HepG2 (cell line): Measurements from ENCODE around the gene DOK4. TPM values are rescaled to one million over a fixed set of nuclear protein-coding genes. Genes with fewer than 3 reads are reported as not detected.

ENCODE experiments used
- ATAC-seq: fragments of 200-7000 bp; cut with Tn5 transposase; 3 replicates; pipeline ENCODE4 v1.9.1; 2020; ENCODE audit warnings: mild to moderate bottlenecking, moderate library complexity
- BruUV-seq: library from RNA; stranded (reverse); fragments of 400-500 nt; replicated peaks from 2 replicates; lab custom pipeline; 2021; lab: Mats Ljungman, UMichigan
- CTCF ChIA-PET: fragments of 300-600 bp; formaldehyde crosslinking; extraction: SDS; loops from one replicate; lab custom pipeline; 2021; ENCODE audit warnings: low total read pairs, inconsistent platforms, low intra/inter-chr PET ratio; lab: Yijun Ruan, JAX
- POLR2A ChIA-PET: fragments of 350-600 bp; sonication (Branson Sonifier 250); formaldehyde crosslinking; loops from one replicate; lab custom pipeline; 2020; ENCODE audit warnings: antibody characterized with exemption, inconsistent platforms; lab: Yijun Ruan, JAX
- DNase-seq: peaks from one replicate; pipeline ENCODE4 v3.0.0-alpha.2; 2015; ENCODE audit warnings: low spot score
- FAIRE-seq: peaks from 3 replicates; lab custom pipeline; 2011; peaks lifted over from hg19 to GRCh38; lab: Jason Lieb, UNC
- H2AFZ ChIP-seq: one replicate; pipeline ENCODE4 v1.6.1; 2011; ENCODE audit warnings: low read length, inconsistent platforms
- H3K27ac ChIP-seq: fragments of 300-600 bp; 3 replicates; pipeline ENCODE4 v1.8.0; 2011; ENCODE audit warnings: mixed run types, mild to moderate bottlenecking, mixed read lengths, low read length, inconsistent platforms; ENCODE audit not compliant: insufficient read depth; ENCODE audit errors: extremely low read length
- H3K27me3 ChIP-seq, 2 experiments: fragments of 200-600 bp in 1 of 2; 2 replicates in 1 of 2; 3 replicates in 1 of 2; pipeline versions ENCODE4 v1.6.0 to v1.8.0; 2011; ENCODE audit warnings: low read length in 2 of 2, mild to moderate bottlenecking in 2 of 2, moderate library complexity in 2 of 2, inconsistent platforms in 1 of 2; ENCODE audit not compliant: insufficient read depth in 2 of 2, control insufficient read depth in 1 of 2
- H3K36me3 ChIP-seq, 2 experiments: fragments of 200-600 bp in 1 of 2; replicated peaks in 1 of 2; 2 replicates in 1 of 2; 3 replicates in 1 of 2; pipeline versions ENCODE4 v1.5.1 to v1.8.0; 2011; ENCODE audit warnings: low read length in 2 of 2, inconsistent platforms in 1 of 2; ENCODE audit not compliant: insufficient read depth in 2 of 2, control insufficient read depth in 1 of 2
- H3K4me1 ChIP-seq: 2 replicates; pipeline ENCODE4 v1.5.1; 2012; ENCODE audit warnings: low read length, inconsistent platforms; ENCODE audit not compliant: insufficient read depth
- H3K4me2 ChIP-seq: 2 replicates; pipeline ENCODE4 v1.6.0; 2011; ENCODE audit warnings: low read depth, low read length, inconsistent platforms
- H3K4me3 ChIP-seq, 3 experiments: fragments of 200-600 bp in 1 of 3; sonication (generic), shearing (Covaris generic) in 1 of 3; replicated peaks in 1 of 3; 2 replicates each; pipeline ENCODE4 v1.5.1; 2011 to 2016; ENCODE audit warnings: low read length in 3 of 3, inconsistent platforms in 2 of 3, low read depth in 2 of 3, mild to moderate bottlenecking in 2 of 3, control low read depth in 1 of 3, mixed read lengths in 1 of 3; ENCODE audit not compliant: insufficient read depth in 1 of 3
- H3K79me2 ChIP-seq: one replicate; pipeline ENCODE4 v1.6.1; 2011; ENCODE audit warnings: low read length, inconsistent platforms; ENCODE audit not compliant: insufficient read depth
- H3K9ac ChIP-seq: 2 replicates; pipeline ENCODE4 v1.6.0; 2011; ENCODE audit warnings: mild to moderate bottlenecking, low read depth, low read length, inconsistent platforms; ENCODE audit not compliant: insufficient read depth
- H3K9me3 ChIP-seq: 2 replicates; pipeline ENCODE4 v1.5.1; 2012; ENCODE audit warnings: mild to moderate bottlenecking, low read length
- H4K20me1 ChIP-seq: 2 replicates; pipeline ENCODE4 v1.6.0; 2011; ENCODE audit warnings: inconsistent platforms, mild to moderate bottlenecking, low read length, moderate library complexity; ENCODE audit not compliant: insufficient read depth
- AGO1 ChIP-seq: fragments of 200-400 bp; formaldehyde crosslinking; IDR thresholded peaks from 2 replicates; pipeline ENCODE4 v1.6.1; 2017; ENCODE audit warnings: mild to moderate bottlenecking, low read depth, low read length, moderate library complexity; ENCODE audit not compliant: poor library complexity, severe bottlenecking
- EZH2 ChIP-seq: conservative IDR thresholded peaks from 2 replicates; pipeline ENCODE4 v1.6.1; 2012; ENCODE audit warnings: mild to moderate bottlenecking, low read depth, low read length, moderate library complexity
- FLYWCH1 ChIP-seq: sonication (generic); formaldehyde crosslinking; IDR thresholded peaks from 2 replicates; pipeline ENCODE4 v1.8.1; 2023; ENCODE audit warnings: mild to moderate bottlenecking, missing genetic modification reagents
- HNRNPLL ChIP-seq: fragments of 200-400 bp; formaldehyde crosslinking; IDR thresholded peaks from 2 replicates; pipeline ENCODE4 v1.6.1; 2017; ENCODE audit warnings: mild to moderate bottlenecking, low read depth, low read length; ENCODE audit not compliant: poor library complexity, severe bottlenecking
- MEIS1 ChIP-seq: sonication (generic); formaldehyde crosslinking; IDR thresholded peaks from 2 replicates; pipeline ENCODE4 v1.9.0; 2021; ENCODE audit warnings: mild to moderate bottlenecking, missing genetic modification reagents, moderate library complexity, borderline replicate concordance
- RBFOX2 ChIP-seq: fragments of 200-400 bp; formaldehyde crosslinking; IDR thresholded peaks from 2 replicates; pipeline ENCODE4 v1.6.1; 2017; ENCODE audit warnings: low read depth, mild to moderate bottlenecking, low read length
- RBM39 ChIP-seq: fragments of 200-400 bp; formaldehyde crosslinking; IDR thresholded peaks from one replicate; pipeline ENCODE4 v1.6.1; 2018; ENCODE audit warnings: antibody characterized with exemption, mild to moderate bottlenecking, low read depth, low read length; ENCODE audit not compliant: poor library complexity, severe bottlenecking
- REL ChIP-seq: sonication (generic); formaldehyde crosslinking; conservative IDR thresholded peaks from 2 replicates; pipeline ENCODE4 v1.8.0; 2022; ENCODE audit warnings: mild to moderate bottlenecking, missing genetic modification reagents, moderate library complexity
- TBP ChIP-seq: sonication (generic); formaldehyde crosslinking; IDR thresholded peaks from 2 replicates; pipeline ENCODE4 v1.5.0; 2020; ENCODE audit warnings: missing genetic modification reagents
- ZBTB37 ChIP-seq: sonication (generic); formaldehyde crosslinking; IDR thresholded peaks from 2 replicates; pipeline ENCODE4 v1.4.0; 2020; ENCODE audit warnings: mild to moderate bottlenecking, missing genetic modification reagents
- ZMYM4 ChIP-seq: sonication (generic); formaldehyde crosslinking; IDR thresholded peaks from 2 replicates; pipeline ENCODE4 v1.8.1; 2023; ENCODE audit warnings: mild to moderate bottlenecking, missing genetic modification reagents
- ZNF138 ChIP-seq: sonication (generic); formaldehyde crosslinking; IDR thresholded peaks from 2 replicates; pipeline ENCODE4 v1.5.0; 2020; ENCODE audit warnings: mild to moderate bottlenecking, low read depth, missing genetic modification reagents
- ZNF589 ChIP-seq: sonication (generic); formaldehyde crosslinking; conservative IDR thresholded peaks from 2 replicates; pipeline ENCODE4 v1.8.0; 2022; ENCODE audit warnings: mild to moderate bottlenecking, moderate library complexity, missing genetic modification reagents
- ZNF652 ChIP-seq: IDR thresholded peaks from 2 replicates; pipeline ENCODE4 v1.6.1; 2016; ENCODE audit warnings: low read depth, borderline replicate concordance
- WGBS: methylation state at CpG from one replicate; pipeline ENCODE4 v1.1.6; 2017; ENCODE audit warnings: low lambda C conversion rate; 5-methylcytosine and 5-hydroxymethylcytosine counted together
- in situ Hi-C: cut with HindIII; loops from 2 replicates; pipeline ENCODE4 v1.10.0; 2017; ENCODE audit warnings: low pct_unique_long_range_greater_than_20kb; ENCODE audit not compliant: extremely low pct_ligation_motif_present
- intact Hi-C: fragments of 100-400 bp; cut with micrococcal nuclease; formaldehyde crosslinking; loops from one replicate; pipeline ENCODE4 v1.10.0; 2022; ENCODE audit not compliant: unreplicated experiment
- polyA plus RNA-seq, 8 experiments: library from polyadenylated mRNA; depleted of rRNA in 3 of 8; stranded (reverse) in 7 of 8; unstranded in 1 of 8; fragments of >200 nt; fragmentation: Illumina TruSeq in 4 of 8; extraction: Trizol in 4 of 8; gene quantifications; 2 replicates each; pipeline versions ENCODE4 v1.2.1 to v1.2.3, GENCODE V29; 2011 to 2016; ENCODE audit warnings: low read depth in 4 of 8, missing spikeins in 1 of 8, mixed read lengths in 1 of 8; ENCODE audit not compliant: insufficient read depth in 1 of 8
- total RNA-seq, 5 experiments: library from RNA; depleted of rRNA; stranded (reverse); fragments of >200 nt; fragmentation: Illumina TruSeq; extraction: Trizol; gene quantifications; 2 replicates each; pipeline ENCODE4 v1.2.3, GENCODE V29; 2016; ENCODE audit warnings: low read depth in 1 of 5

Gene DOK4
- total and polyA plus RNA-seq, 2 of the 13 experiments (the other 11 are each of a cell fraction or from before 2014, with no cell fraction given) = 52.7 to 70.0 TPM

- CTCF ChIA-PET = no interaction called here
- peaks cover 4% of the 10 kb centered on the region for H3K79me2 ChIP-seq
- ATAC-seq = no peak
- peaks cover 79% of the 10 kb centered on the region for H3K4me1 ChIP-seq
- POLR2A ChIA-PET = interaction anchor here (1.0 to 5.6 kb wide), 2 partner anchors 8 to 27 kb away, joined by 3 to 147 read pairs; partner anchors contain the start of genes CIAPIN1 and COQ9
- H3K9ac ChIP-seq = no peak overlapping the region
- H3K27ac ChIP-seq = no peak overlapping the region
- H3K4me3 ChIP-seq = no peak overlapping the region
- no peaks in the 10 kb centered on the region for H3K27me3 ChIP-seq
- BruUV-seq = no TSS peak
- no peak for TF ChIP-seq EZH2
- no peak for TF ChIP-seq TBP
- 0 out of 2 replicates have a peak, but pooled peaks have one; percentile 11 for TF ChIP-seq ZNF652 (CRISPR knock-in tag)
- TF ChIP-seq, all 625 proteins: peak for 1
- FAIRE-seq (no peak), DNase-seq (no peak)
- H3K4me2 ChIP-seq = no peak overlapping the region
- intact Hi-C loops = no loop called here
- in situ Hi-C loops = no loop called here
- H4K20me1 ChIP-seq = peaks cover 8% of the 10 kb centered on the region; the same call in 1 of the 2 replicates
- H3K9me3 ChIP-seq = no peaks in the 10 kb centered on the region
- 98% methylated on average over 8 of the region's 8 CpGs for WGBS
- peaks cover 34 to 56% of the 10 kb centered on the region in 2 experiments for H3K36me3 ChIP-seq
- H2AFZ ChIP-seq = no peak overlapping the region
These were observed 12.4 kb downstream of the DOK4 start for GRCh38 chr16:57473906-57474305.

- Histone ChIP-seq H3K27me3 (no peaks in the 10 kb centered on the region), H3K4me2 (no peak overlapping the region), H3K27ac (peak overlapping the region; percentile 82), H3K36me3 (peaks cover 38 to 62% of the 10 kb centered on the region in 2 experiments), H3K9ac (no peak overlapping the region), H2AFZ (no peak overlapping the region), H4K20me1 (peaks cover 8% of the 10 kb centered on the region; the same call in 1 of the 2 replicates), H3K4me3 (no peak overlapping the region), H3K4me1 (peaks cover 73% of the 10 kb centered on the region), H3K9me3 (no peaks in the 10 kb centered on the region), H3K79me2 (peaks cover 4% of the 10 kb centered on the region)
- in situ Hi-C loops = no loop called here
- ChIA-PET POLR2A (interaction anchor here (0.8 to 5.6 kb wide), 8 partner anchors 8 to 49 kb away, joined by 3 to 147 read pairs (median 22); partner anchors contain the start of genes CIAPIN1, COQ9, DOK4 and POLR2C), CTCF (no interaction called here)
- 100% methylated on average over 9 of the region's 14 CpGs for WGBS
- no peak for DNase-seq
- ATAC-seq = no peak
- BruUV-seq = no TSS peak
- no peak for FAIRE-seq
- intact Hi-C loops = no loop called here
- 0 out of 2 replicates have a peak, but pooled peaks have one; percentile 10 for TF ChIP-seq FLYWCH1 (CRISPR knock-in tag)
- peak; percentile 14 for TF ChIP-seq HNRNPLL
- TF ChIP-seq ZMYM4 = no peak
- peak; percentile 14 for TF ChIP-seq RBM39
- peak; percentile 25; the same call in 1 of the 2 replicates for TF ChIP-seq MEIS1 (CRISPR knock-in tag)
- TF ChIP-seq REL (CRISPR knock-in tag) = no peak
- peak; percentile 88 for TF ChIP-seq AGO1
- TF ChIP-seq RBFOX2 = peak; percentile 64
- no peak for TF ChIP-seq ZNF138 (CRISPR knock-in tag)
- no peak for TF ChIP-seq ZBTB37 (CRISPR knock-in tag)
- 0 out of 2 replicates have a peak, but pooled peaks have one; percentile 34 for TF ChIP-seq ZNF589 (CRISPR knock-in tag)
These were observed 13.0 kb downstream of the DOK4 start for GRCh38 chr16:57473176-57473840.
